HepG2 (cell line): ENCODE results near the gene ABCE1. TPM values are rescaled to one million over a fixed set of nuclear protein-coding genes. Genes with fewer than 3 reads are reported as not detected.

Source experiments
- DRAP1 ChIP-seq: IDR thresholded peaks from 2 replicates; pipeline ENCODE4 v1.6.1; 2016; ENCODE audit warnings: missing genetic modification reagents, missing compliant biosample characterization
- IRF2 ChIP-seq: IDR thresholded peaks from 2 replicates; pipeline ENCODE4 v1.6.1; 2018; ENCODE audit warnings: missing genetic modification reagents, missing compliant biosample characterization
- KMT2B ChIP-seq: IDR thresholded peaks from 2 replicates; pipeline ENCODE4 v1.6.1; 2016; ENCODE audit warnings: missing genetic modification reagents, missing compliant biosample characterization
- MEF2D ChIP-seq: sonication (generic); formaldehyde crosslinking; IDR thresholded peaks from 2 replicates; pipeline ENCODE4 v1.5.1; 2020; ENCODE audit warnings: mild to moderate bottlenecking, missing genetic modification reagents
- MTF1 ChIP-seq: sonication (generic); formaldehyde crosslinking; IDR thresholded peaks from 2 replicates; pipeline ENCODE4 v1.5.0; 2020; ENCODE audit warnings: missing genetic modification reagents
- NFE2L2 ChIP-seq: fragments of 150-350 bp; IDR thresholded peaks from 2 replicates; pipeline ENCODE4 v1.6.1; 2014; ENCODE audit warnings: low read length
- NONO ChIP-seq, 2 experiments: fragments of 450-650 bp in 1 of 2; sonication (generic) in 1 of 2; formaldehyde crosslinking in 1 of 2; IDR thresholded peaks in 1 of 2; conservative IDR thresholded peaks in 1 of 2; 2 replicates each; pipeline versions ENCODE4 v1.6.1 to v1.8.0; 2017 to 2022; ENCODE audit warnings: mild to moderate bottlenecking in 1 of 2, missing genetic modification reagents in 1 of 2, moderate library complexity in 1 of 2
- NR2F1 ChIP-seq, 2 experiments: fragments of 450-650 bp in 1 of 2; formaldehyde crosslinking in 1 of 2; IDR thresholded peaks; 2 replicates each; pipeline versions ENCODE4 v1.5.0 to v1.6.1; 2016 to 2020; ENCODE audit warnings: mild to moderate bottlenecking in 1 of 2, missing compliant biosample characterization in 1 of 2, missing genetic modification reagents in 1 of 2, moderate library complexity in 1 of 2
- POLR2G ChIP-seq: fragments of 200-400 bp; formaldehyde crosslinking; IDR thresholded peaks from 2 replicates; pipeline ENCODE4 v1.6.1; 2018; ENCODE audit warnings: mild to moderate bottlenecking, low read depth, low read length, moderate library complexity
- PRPF4 ChIP-seq: fragments of 200-400 bp; formaldehyde crosslinking; IDR thresholded peaks from 2 replicates; pipeline ENCODE4 v1.6.1; 2016; ENCODE audit warnings: low read length, low read depth; ENCODE audit not compliant: poor library complexity, severe bottlenecking
- RARA ChIP-seq: IDR thresholded peaks from 2 replicates; pipeline ENCODE4 v1.6.1; 2016; ENCODE audit warnings: missing genetic modification reagents, missing compliant biosample characterization
- RXRB ChIP-seq: IDR thresholded peaks from 2 replicates; pipeline ENCODE4 v1.6.1; 2016; ENCODE audit warnings: borderline replicate concordance, missing genetic modification reagents, missing compliant biosample characterization
- SAP130 ChIP-seq: IDR thresholded peaks from 2 replicates; pipeline ENCODE4 v1.6.1; 2016; ENCODE audit warnings: low read depth
- SNAI1 ChIP-seq: sonication (generic); formaldehyde crosslinking; IDR thresholded peaks from 2 replicates; pipeline ENCODE4 v1.5.0; 2020; ENCODE audit warnings: mild to moderate bottlenecking, missing genetic modification reagents, borderline replicate concordance
- XRCC5 ChIP-seq: fragments of 200-400 bp; formaldehyde crosslinking; optimal IDR thresholded peaks from 2 replicates; pipeline ENCODE3; 2017; ENCODE audit warnings: mild to moderate bottlenecking, low read length
- ZBTB40 ChIP-seq, 2 experiments: fragments of 450-650 bp in 1 of 2; sonication (generic) in 1 of 2; formaldehyde crosslinking in 1 of 2; IDR thresholded peaks; 2 replicates each; pipeline versions ENCODE4 v1.6.1 to v1.8.0; 2016 to 2022; ENCODE audit warnings: antibody characterized with exemption in 1 of 2, mild to moderate bottlenecking in 1 of 2, missing genetic modification reagents in 1 of 2
- ZNF224 ChIP-seq: sonication (generic); formaldehyde crosslinking; IDR thresholded peaks from 2 replicates; pipeline ENCODE4 v1.5.0; 2020; ENCODE audit warnings: mild to moderate bottlenecking, missing genetic modification reagents
- polyA plus RNA-seq, 8 experiments: library from polyadenylated mRNA; depleted of rRNA in 3 of 8; stranded (reverse) in 7 of 8; unstranded in 1 of 8; fragments of >200 nt; fragmentation: Illumina TruSeq in 4 of 8; extraction: Trizol in 4 of 8; gene quantifications; 2 replicates each; pipeline versions ENCODE4 v1.2.1 to v1.2.3, GENCODE V29; 2011 to 2016; ENCODE audit warnings: low read depth in 4 of 8, missing spikeins in 1 of 8, mixed read lengths in 1 of 8; ENCODE audit not compliant: insufficient read depth in 1 of 8
- total RNA-seq, 5 experiments: library from RNA; depleted of rRNA; stranded (reverse); fragments of >200 nt; fragmentation: Illumina TruSeq; extraction: Trizol; gene quantifications; 2 replicates each; pipeline ENCODE4 v1.2.3, GENCODE V29; 2016; ENCODE audit warnings: low read depth in 1 of 5

The ABCE1 gene
- total and polyA plus RNA-seq, 2 of the 13 experiments (the other 11 are each of a cell fraction or from before 2014, with no cell fraction given) = 50.8 to 139 TPM

- TF ChIP-seq SNAI1 (no peak), SAP130 (peak; percentile 53; the same call in 1 of the 2 replicates), RXRB (CRISPR knock-in tag) (peak; percentile 42; the same call in 1 of the 2 replicates), PRPF4 (no peak), IRF2 (CRISPR knock-in tag) (0 out of 2 replicates have a peak, but pooled peaks have one; percentile 32), NR2F1 (CRISPR knock-in tag; IDR thresholded peaks at IDR 0.05) (peak in 1 of 2 experiments; percentile 11; a peak in 1 of 4 replicates), ZNF224 (CRISPR knock-in tag) (no peak), NFE2L2 (no peak), KMT2B (0 out of 2 replicates have a peak, but pooled peaks have one; percentile 7), MTF1 (CRISPR knock-in tag) (no peak), DRAP1 (CRISPR knock-in tag) (no peak), NONO (IDR thresholded peaks at IDR 0.05) (no peak), NONO (CRISPR knock-in tag; conservative IDR thresholded peaks at IDR 0.05) (no peak), ZBTB40 (IDR thresholded peaks at IDR 0.05) (no peak), ZBTB40 (CRISPR knock-in tag; IDR thresholded peaks at IDR 0.05) (no peak), RARA (peak; percentile 92), XRCC5 (no peak), MEF2D (CRISPR knock-in tag) (no peak), POLR2G (no peak)
These were observed 79.9 kb downstream of the ABCE1 start (continued) for GRCh38 chr4:145177906-145178538.
